22Rv1 (cell line): ENCODE measurements around the gene MATCAP1.

Source experiments
- CTCF ChIP-seq: fragments of 450-650 bp; IDR thresholded peaks from 2 replicates; pipeline ENCODE4 v1.5.1; 2017; ENCODE audit warnings: mild to moderate bottlenecking
- ZFX ChIP-seq: fragments of 450-650 bp; IDR thresholded peaks from 2 replicates; pipeline ENCODE4 v1.6.1; 2017; ENCODE audit warnings: antibody characterized with exemption, borderline replicate concordance

GRCh38 chr16:67184995-67185650 lies 1.4 kb upstream of the MATCAP1 start:
- TF ChIP-seq ZFX (no peak), CTCF (peak; percentile 92)
